KMS-11 (cell line): Measurements from ENCODE around the gene MST1.

Experiments
- H2AFZ ChIP-seq: fragments of 200-600 bp; sonication (generic); 2 replicates; pipeline ENCODE4 v1.6.1; 2016; ENCODE audit warnings: antibody characterized with exemption, mixed run types, low read depth
- H3K27ac ChIP-seq: fragments of 200-600 bp; sonication (generic); 2 replicates; pipeline ENCODE4 v1.6.1; 2016; ENCODE audit warnings: mild to moderate bottlenecking, mixed run types
- H3K27me3 ChIP-seq: fragments of 200-600 bp; sonication (generic); 2 replicates; pipeline ENCODE4 v1.6.1; 2017; ENCODE audit warnings: mild to moderate bottlenecking, low read depth, mixed run types, moderate library complexity; ENCODE audit not compliant: insufficient read depth
- H3K36me3 ChIP-seq: fragments of 200-600 bp; sonication (generic); 2 replicates; pipeline ENCODE4 v1.6.1; 2017; ENCODE audit warnings: mild to moderate bottlenecking, mixed run types; ENCODE audit not compliant: insufficient read depth
- H3K4me1 ChIP-seq: fragments of 200-600 bp; sonication (generic); 2 replicates; pipeline ENCODE4 v1.6.1; 2016; ENCODE audit warnings: mild to moderate bottlenecking, low read depth, mixed run types; ENCODE audit not compliant: poor library complexity, severe bottlenecking
- H3K4me2 ChIP-seq: fragments of 200-600 bp; sonication (generic); 2 replicates; pipeline ENCODE4 v1.7.0; 2016; ENCODE audit warnings: mild to moderate bottlenecking, mixed run types
- H3K4me3 ChIP-seq: fragments of 200-600 bp; sonication (generic); IDR thresholded peaks from 2 replicates; pipeline ENCODE4 v1.6.1; 2017; ENCODE audit warnings: low read depth, low read length, mixed read lengths; ENCODE audit not compliant: insufficient read depth
- H3K79me2 ChIP-seq: fragments of 200-600 bp; sonication (generic); 2 replicates; pipeline ENCODE4 v1.6.1; 2016; ENCODE audit warnings: low read depth, mixed run types; ENCODE audit not compliant: insufficient read depth
- H3K9ac ChIP-seq: fragments of 200-600 bp; sonication (generic); 2 replicates; pipeline ENCODE4 v1.6.1; 2016; ENCODE audit warnings: mild to moderate bottlenecking, mixed run types
- H4K20me1 ChIP-seq: fragments of 200-600 bp; sonication (generic); 2 replicates; pipeline ENCODE4 v1.6.1; 2016; ENCODE audit warnings: mild to moderate bottlenecking, mixed run types; ENCODE audit not compliant: insufficient read depth
- CTCF ChIP-seq: fragments of 200-600 bp; sonication (generic); conservative IDR thresholded peaks from 2 replicates; pipeline ENCODE4 v1.6.1; 2017; ENCODE audit warnings: low read depth, mild to moderate bottlenecking, antibody characterized with exemption, low read length, moderate library complexity, mixed read lengths

Gene MST1

GRCh38 chr3:49668414-49668797, 20.9 kb downstream of the MST1 start:
- Histone ChIP-seq H3K9ac (no peak overlapping the region), H3K4me3 (no peak overlapping the region), H3K4me2 (no peak overlapping the region), H2AFZ (no peak overlapping the region), H3K27ac (no peak overlapping the region), H3K36me3 (no peaks in the 10 kb centered on the region), H3K79me2 (no peaks in the 10 kb centered on the region), H3K27me3 (no peaks in the 10 kb centered on the region), H3K4me1 (peaks cover 5% of the 10 kb centered on the region), H4K20me1 (no peaks in the 10 kb centered on the region)
- no peak for TF ChIP-seq CTCF

GRCh38 chr3:49667701-49668413, 21.4 kb downstream of the MST1 start:
- peaks cover 5% of the 10 kb centered on the region for H3K4me1 ChIP-seq
- H3K27ac ChIP-seq = no peak overlapping the region
- H3K9ac ChIP-seq = no peak overlapping the region
- no peak overlapping the region for H3K4me3 ChIP-seq
- H3K4me2 ChIP-seq = no peak overlapping the region
- no peaks in the 10 kb centered on the region for H4K20me1 ChIP-seq
- no peaks in the 10 kb centered on the region for H3K36me3 ChIP-seq
- no peak overlapping the region for H2AFZ ChIP-seq
- no peaks in the 10 kb centered on the region for H3K79me2 ChIP-seq
- TF ChIP-seq CTCF = no peak
- no peaks in the 10 kb centered on the region for H3K27me3 ChIP-seq

GRCh38 chr3:49666592-49666991, 22.7 kb downstream of the MST1 start:
- Histone ChIP-seq H3K27ac (no peak overlapping the region), H3K27me3 (no peaks in the 10 kb centered on the region), H3K4me2 (no peak overlapping the region), H4K20me1 (no peaks in the 10 kb centered on the region), H3K36me3 (no peaks in the 10 kb centered on the region), H3K4me3 (no peak overlapping the region), H2AFZ (no peak overlapping the region), H3K4me1 (no peaks in the 10 kb centered on the region), H3K79me2 (no peaks in the 10 kb centered on the region), H3K9ac (no peak overlapping the region)
- no peak for TF ChIP-seq CTCF

- H3K36me3 ChIP-seq = no peaks in the 10 kb centered on the region
- H3K79me2 ChIP-seq = no peaks in the 10 kb centered on the region
- H3K4me2 ChIP-seq = no peak overlapping the region
- H3K4me3 ChIP-seq = no peak overlapping the region
- no peaks in the 10 kb centered on the region for H3K27me3 ChIP-seq
- no peak overlapping the region for H3K9ac ChIP-seq
- no peak overlapping the region for H2AFZ ChIP-seq
- TF ChIP-seq CTCF = no peak
- no peak overlapping the region for H3K27ac ChIP-seq
- H3K4me1 ChIP-seq = no peaks in the 10 kb centered on the region
- H4K20me1 ChIP-seq = no peaks in the 10 kb centered on the region
Observed at GRCh38 chr3:49665822-49666519, 23.3 kb downstream of the MST1 start.
